COR-L47 (cell line): ENCODE results near the gene TMC3.
A peak's percentile ranks its signal among the peaks of the same experiment; 100 is the strongest.
"Not testable (repeated sequence)": the region's sequence is repeated elsewhere in the genome, so short reads cannot be mapped to it uniquely, and the experiment has no call there.

Experiments
- DNase-seq: peaks from one replicate; lab custom pipeline; 2025; lab: John Stamatoyannopoulos, UW

TMC3 gene

DNA sequence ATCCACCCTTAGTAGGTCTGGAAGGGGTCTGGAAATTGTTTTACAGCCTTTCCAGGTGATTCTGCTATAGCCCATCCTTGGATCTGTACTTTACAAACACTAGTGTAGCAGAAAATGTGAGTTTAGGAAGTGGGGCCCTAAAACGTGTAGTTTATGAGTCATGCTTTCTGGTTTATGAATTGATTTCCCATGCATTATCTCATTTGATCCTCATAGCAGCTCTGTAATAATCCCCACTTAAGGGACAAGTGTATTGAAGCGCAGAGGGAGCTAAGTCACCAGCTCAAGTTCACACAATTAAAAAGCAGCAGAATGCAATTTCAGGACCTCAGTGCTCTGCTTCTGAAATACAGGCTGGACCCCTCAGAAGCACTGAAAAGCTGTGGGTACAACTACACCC, 27.4 kb downstream of the TMC3 start:
- DNase-seq, result no peak

DNA sequence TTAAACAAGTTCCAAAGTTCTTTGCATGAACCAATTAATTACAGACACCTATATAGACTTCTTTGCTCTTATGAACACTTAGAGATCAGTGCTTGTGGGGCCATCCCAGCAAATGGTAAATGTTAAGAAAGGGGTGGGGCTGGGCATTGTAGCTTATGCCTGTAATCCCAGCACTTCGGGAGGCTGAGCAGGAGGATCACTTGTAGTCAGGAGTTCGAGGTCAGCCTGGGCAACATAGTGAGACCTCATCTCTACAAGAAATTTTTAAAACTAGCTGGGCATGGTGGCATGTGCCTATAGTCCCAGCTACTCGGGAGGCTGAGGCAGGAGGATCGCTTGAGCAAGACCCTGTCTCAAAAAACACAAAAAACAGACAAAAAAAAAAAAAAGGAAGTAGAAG, 30.6 kb downstream of the TMC3 start:
- no peak for DNase-seq

DNA sequence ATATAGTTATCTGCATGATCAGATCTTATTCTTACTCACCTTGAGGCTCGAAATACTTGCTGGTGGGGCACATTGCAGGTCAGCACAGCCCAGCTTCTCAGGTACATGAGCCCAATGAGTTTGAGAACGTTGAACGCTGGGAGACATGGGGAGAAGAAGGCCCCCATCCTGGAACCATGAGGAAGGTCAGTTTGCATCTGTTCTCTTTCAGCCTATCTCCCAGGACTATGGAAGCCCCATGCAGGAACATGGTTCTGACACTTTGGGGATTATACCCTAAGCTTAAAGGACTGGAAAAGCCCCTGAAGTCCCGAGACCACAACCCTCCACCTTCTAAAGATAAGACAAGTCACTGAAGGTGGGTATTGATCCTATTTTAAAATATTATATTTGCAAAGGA, 32.7 kb downstream of the TMC3 start:
- DNase-seq, result no peak

DNA sequence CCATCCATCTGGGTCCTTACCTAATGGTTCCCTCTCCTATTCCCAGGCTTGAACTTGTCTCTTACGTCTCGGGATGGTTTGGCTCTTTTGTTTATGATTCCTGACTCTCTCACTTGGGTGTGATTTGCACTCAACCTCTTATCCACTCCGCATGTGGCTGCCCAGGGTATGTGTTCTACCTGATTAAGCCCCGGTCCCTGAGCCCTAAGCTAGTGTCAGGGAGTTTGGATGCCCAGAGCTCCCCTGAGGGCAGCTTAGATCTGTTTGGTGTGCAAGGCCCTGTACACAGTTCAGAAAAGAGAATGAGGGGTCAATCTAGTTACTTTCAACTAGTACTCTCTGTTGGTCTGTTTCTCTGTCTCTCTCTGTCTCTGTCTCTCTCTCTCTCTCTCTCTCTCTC, 34.2 kb downstream of the TMC3 start:
- DNase-seq, result no peak

DNA sequence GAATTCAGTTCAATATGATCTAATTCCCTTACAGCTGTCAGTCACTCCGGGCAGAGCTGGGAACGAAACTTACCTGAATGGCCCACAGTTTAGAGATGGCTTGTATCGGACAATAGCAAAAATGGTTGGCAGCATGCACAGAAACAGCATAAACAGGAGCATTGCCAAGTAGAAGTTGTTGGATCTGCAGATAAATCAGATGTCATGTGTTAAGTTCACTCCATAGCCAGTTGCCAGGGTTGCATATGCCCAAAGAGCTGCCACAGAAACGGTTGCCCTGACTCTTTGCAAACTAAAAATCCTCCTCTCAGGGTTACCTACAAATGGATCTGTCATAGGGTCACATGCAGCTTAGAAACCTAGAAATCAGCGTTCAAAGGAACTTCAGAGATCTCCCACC, 34.7 kb downstream of the TMC3 start:
- no peak for DNase-seq

DNA sequence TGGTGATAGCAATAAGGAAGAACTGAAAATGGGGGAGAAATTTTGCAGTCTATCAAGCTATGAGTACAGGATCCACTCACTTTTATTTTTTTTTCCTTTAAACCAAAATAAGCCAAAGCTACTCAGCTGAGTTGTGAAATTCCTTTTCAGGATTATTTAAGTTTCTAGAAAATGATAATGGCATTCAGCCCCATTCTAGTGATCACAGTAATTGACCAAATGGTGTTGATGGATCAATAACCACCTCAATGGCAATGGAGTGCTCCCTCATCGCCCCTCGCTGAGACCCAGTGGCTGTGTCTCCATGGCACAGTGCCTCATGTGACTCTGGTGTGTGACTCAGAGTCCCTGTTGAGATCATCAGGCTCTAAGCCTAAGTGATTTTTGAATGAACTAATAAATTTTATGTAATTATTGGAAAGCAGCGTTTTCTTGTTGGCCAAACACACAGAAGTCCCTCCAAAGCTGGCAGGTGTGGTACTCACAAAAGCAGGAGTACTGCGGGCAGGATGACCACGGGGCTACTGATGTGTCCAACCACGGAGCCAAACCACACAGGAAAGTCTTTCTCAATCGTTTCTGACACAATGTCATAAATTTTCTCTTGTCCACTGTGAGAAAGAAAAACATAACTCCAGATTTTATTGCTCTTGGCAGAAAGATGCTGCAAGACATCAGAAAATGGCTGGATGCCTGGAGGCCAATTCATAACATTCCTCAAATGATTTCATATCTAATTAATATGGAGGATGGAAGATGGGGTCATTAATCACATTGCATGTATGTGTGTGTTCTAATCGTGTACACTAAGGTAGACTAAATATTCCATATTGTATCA, 35.6 kb downstream of the TMC3 start:
- DNase-seq, result no peak

DNA sequence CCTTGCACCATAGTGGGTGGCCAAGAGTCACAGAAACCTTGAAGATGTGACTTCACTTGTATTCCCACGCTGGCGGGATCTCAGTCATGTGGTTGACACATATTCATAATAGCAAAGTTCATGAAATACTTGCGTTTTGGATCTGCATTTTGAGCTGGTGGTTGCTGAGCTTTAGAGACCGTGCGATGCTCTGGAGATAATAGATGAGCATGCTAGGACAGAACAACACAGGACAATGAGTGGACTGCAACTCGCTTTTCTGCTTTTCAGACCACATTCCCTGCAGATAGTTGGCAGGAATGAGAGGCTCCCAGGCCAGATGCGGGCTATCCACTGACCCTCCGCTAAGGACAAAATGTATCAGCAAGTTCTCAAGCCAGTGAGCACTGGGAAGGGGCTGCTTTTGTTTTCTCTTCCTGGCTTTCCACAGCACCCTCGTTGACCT, 36.3 kb downstream of the TMC3 start:
- no peak for DNase-seq

DNA sequence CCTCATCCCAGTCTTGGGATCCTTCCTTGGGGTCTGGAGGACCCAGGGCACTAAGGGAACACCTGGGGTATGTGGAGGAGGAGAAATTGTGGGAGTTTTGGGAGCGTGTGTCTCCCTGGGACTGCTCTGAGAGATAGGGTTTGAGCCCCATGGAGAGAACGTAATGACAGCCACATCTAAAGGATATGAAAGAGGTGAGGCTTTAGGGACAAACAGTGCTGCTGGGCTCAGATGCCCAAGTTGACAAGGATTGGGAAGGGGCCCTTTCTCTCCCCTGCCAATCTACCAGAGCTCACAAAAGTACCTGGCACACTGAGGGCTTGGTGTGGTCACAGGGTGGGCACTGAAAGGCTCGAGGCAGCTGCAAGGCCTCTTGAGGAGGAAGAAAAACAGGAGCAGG, 36.8 kb downstream of the TMC3 start:
- no peak for DNase-seq

DNA sequence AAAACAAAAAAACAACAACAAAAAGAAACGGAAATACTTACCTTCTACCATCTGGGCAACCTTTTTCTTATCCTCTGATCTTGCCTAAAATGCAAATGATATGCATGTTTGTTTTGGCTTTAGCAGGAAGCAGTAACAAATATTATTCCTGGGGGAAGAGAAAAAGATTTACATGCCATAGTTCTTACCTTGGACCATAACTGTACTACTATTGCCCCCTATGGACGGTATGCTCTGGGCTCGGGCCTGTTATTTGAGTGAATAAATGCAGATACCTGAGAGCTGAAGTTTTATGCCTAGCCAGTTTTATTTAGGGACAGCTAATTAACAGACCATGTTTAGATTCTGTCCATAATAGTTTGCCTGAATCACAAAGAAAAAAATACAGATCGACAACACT, 37.4 kb downstream of the TMC3 start:
- no peak for DNase-seq

DNA sequence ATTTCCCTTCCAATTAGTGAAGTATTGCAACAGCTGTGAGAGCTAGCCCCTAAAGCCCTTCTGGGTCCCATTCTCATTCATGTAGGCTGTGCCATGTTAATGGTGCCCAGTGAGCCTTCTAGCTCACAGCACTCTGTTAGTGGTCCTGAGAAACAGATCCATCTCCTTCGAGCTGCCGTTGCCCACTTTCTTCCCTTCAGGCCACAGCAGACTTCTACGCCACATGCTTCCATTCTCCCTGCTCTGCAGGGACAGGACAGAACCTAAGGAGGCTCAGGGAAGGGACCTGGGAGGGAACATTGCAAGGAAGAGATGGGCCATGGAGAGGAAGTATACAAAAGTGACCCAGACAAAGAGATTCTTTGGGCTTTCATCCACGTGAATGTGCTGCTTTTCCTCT, 38.4 kb downstream of the TMC3 start:
- no peak for DNase-seq

DNA sequence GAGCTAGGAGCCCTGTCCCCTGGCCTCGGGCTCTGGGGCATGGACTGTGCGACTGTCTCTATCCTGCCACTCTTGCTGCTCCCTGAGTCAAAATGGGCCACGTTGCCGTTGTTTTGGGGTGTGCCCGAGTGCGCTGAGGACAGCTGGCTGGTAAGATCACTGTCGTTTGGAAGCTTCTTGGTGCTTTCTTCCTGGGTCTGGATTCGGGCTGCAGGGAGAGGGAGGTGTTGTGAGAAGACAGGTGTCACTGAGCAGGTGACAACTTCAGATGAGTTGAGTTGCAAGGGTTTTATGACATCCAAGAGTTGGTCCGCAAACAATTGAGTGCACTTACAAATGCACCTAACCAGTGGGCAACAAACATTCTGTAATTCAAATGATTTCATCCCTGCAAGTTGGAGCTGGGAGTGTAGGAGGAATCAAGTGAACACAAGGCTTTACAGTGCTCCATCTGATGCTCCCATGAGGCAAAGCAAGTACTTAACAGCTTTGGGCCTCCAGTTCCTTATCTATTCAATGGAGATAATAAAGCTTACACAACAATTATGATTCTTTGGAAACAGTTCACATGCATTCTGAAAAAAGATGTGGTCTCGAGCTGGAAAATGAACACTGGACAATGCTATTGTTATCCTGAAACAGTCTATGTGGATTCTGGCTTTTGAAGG, 39.1 kb downstream of the TMC3 start:
- DNase-seq, result no peak

DNA sequence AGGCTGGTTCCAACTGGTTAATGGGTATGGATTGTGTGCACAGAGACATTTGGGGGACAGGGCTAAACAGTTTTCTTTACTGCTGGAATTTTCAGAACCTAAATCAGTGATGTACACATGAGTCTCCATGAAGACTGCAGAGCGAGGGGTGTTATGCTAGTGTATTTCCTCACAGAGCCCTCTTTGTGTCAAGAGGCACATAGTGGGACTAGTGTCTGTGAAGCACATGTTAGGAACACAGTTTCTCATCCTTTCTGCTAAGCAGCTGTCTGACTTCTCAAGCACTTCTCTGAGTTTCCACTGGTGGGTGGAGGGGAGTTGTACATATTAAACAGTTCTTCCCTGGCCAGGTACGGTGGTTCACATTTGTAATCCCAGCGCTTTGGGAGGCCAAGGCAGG, 40.6 kb downstream of the TMC3 start:
- DNase-seq, result no peak

DNA sequence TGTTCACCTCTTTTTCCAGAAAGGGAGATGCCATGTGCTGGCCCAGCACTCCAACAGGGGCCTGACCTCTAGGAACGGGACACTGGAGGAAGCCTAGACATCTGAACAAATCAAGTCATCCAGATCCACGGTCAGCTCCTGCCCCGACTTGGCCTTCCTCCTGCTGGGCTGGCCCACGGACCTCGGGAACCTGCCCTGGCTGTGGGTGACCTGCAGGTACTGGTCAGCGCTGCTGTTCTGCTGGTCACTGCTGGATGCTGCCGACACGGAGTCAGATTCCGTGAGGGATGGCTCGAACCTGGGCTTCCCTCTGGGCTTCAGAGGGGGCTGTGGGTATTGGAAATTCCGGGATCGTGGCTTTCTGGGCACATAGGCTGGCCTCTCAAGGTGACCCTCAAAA, 41.7 kb downstream of the TMC3 start:
- no peak for DNase-seq

DNA sequence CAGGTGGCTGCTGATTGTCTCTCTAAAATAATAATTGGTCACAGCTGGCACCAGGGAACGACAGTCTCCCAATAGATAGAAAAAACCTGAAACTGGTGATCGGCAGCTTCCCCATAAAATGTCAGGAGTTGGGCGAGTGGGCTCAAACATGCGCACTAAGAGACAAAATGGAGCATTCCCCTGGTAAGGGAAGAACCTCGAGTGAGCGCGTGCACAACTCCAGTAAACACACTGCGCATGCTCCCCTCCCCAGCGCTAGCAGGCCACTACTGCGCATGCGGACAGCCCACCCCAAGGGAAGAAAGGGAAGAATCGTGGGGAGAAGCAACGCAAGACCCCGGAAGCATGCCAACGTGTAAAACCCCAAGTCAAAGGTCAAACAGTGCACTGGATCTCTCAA, 42.4 kb downstream of the TMC3 start:
- no peak for DNase-seq

DNA sequence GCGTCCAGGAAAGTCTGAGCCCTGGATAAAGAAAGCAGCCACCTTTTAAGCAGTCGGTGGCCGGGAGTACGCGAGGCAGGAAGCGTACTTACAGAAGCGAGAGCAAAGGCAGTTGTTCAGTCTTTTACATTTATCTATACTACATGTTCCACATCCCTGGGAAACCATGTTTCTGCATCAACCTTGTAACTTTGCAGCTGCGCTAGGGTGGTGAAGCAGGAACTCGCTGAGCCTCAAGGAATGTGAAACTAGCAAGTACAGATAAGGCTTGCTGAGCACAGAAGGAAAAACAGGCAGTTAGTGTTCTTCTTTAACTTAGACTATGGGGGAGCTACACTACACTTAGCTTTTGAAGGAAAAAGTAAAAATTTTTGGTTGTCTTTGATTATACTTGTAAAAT, 42.9 kb downstream of the TMC3 start:
- not testable (repeated sequence) for DNase-seq

DNA sequence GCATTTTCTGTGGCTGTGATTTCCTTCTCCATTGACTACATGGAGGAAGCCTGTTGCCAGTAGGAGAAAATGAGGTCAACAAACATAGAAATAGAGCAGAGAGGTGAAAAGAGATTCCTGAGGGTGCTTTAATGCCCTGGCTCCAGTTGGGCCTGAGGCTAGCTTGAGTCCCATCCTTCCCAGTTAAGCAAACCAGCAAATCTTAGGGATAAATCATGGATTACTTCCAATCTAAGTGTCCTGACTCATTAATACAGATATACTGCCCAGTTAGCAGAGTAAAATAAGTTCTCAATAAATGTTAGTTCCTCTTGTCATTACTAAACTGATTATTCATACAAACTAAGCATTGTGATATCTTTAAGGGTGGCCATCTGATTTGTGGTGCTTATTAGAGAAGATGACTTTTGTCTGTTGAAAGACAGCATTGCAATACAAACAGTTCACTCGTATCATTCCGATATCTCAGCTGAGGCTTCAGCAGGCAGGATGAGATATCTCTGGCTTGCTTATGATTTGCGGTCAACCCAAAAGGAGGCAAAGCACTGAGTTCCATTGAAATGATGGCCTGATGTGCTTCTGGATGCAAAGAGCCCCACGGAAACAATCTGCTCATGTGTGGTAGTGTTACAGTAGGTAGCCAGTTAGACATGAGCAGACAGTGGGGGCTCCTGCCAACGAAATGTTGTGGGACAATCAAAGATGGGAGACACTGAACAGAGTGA, 43.5 kb downstream of the TMC3 start:
- DNase-seq, result no peak

DNA sequence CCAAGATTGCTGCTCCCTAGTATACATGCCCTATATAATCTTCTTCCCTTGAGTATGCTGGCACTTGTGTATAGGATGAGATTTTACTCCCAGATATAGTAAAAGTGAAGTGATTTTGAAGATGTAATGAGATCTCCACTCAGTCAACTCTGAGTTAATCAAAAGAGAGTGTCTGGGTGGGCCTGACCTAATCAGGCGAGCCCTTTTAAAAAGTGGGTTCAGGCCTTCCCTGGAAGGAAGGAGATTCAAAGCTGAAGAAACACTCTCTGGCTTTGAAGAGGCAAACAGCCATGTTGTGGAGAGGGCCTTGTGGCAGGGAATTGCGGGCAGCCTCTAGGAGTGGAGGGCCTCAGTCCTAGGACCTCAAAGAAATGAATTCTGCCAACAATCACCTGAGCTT, 44.6 kb downstream of the TMC3 start:
- DNase-seq, result no peak

DNA sequence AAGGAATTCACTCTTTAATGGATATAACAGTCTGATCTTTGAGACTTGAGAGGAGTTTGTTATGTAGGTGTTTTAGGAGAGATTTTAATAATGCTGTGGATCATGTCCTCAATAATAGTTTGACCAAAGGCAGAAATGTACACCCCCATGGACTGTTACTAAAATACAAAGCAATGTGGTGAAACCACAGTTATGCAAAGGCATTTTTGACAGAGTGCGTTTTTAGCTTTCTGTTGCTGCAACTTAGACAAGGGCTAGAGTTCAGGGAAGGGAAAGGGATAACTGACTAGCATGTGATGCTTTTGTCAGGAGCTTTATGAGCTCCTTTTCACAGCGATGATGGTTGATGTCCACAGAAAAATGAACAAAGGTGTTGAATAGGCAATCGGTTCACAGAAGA, 46.5 kb downstream of the TMC3 start:
- no peak for DNase-seq

DNA sequence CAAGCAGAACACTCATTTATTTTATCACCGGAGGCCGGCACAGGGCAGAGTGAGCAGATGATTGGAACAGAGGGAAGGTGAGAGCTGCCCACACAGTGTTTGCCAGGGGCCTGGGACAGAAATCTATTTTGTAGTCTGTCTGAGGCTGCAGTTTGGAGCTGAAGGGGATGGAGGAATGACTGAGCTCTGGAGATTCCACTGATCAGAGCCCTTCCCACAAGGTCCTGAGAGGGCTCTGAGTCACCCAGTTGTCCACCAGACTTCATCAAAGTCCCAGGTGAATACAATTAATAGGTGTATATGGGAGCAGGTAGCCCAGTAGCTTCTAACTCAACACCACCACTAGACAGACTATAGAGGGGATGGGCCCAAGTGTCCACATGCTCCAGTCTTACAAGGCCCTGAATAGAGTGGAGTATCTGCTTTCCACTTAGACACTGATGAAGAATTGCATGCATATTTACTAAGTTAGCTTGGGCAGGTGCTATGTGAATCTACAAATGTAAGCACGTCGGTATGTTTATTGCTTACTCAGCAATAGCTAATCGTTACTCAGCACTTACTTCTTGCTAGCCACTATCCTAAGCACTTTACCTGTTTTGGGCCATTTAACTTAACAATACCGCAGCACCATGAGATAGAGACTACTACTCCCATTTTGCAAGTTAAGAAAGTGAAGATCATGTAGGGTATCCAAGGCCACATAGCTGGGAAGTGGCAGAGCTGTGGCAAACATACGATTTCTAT, 47.4 kb downstream of the TMC3 start:
- no peak for DNase-seq

DNA sequence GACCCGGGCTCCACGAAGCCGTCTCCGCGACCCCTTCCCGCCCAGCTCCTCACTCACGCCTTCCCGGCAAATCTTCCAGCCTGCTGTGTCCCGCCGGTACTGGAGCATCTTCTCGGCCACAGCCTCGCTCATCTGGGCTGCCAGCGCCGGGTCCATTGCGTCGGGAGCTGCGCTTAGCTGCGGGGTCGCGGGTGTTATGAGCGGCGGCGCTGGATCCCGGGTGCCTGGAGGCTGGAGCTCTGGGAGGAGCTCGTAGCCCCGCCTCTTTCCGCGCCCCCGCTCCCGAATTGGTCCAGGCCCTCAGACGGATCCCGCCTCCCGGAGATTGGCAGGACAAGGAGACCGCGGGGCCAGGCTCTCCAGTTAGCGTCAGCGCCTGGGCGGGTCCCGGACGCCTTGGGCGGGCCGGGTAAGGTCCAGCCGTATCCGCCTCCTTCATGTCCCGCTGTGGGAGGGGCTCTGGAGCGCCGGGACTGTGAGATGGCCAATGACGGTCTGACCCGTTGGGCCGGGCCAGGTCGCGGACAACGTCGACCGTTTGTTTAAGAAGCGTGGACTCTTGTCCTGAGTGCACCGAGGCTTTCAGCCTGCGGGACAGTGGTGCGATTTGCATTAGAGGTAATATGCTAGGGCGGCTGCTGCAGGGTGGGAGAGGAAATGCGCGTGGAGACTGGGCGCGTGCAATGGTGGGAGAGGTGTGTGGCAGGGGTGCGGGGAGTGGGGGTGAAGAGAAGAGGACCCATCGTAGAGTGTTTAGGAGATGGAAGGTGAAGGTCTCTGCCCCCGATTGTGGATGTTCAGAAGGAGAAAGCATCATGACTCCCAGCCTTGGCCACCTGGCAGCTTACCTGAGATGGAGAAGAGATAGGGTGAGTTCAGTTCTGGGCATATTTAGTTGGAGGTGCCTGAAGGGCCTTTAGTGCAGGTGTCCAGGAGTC, 49.8 kb downstream of the TMC3 start, which contains the start of gene STARD5:
Gene STARD5, minus strand, starts transcription at position 198 of the 938 bp plus-strand sequence. Its CDS starts 42 bp downstream, at position 156.
- DNase-seq, result peak; percentile 89

DNA sequence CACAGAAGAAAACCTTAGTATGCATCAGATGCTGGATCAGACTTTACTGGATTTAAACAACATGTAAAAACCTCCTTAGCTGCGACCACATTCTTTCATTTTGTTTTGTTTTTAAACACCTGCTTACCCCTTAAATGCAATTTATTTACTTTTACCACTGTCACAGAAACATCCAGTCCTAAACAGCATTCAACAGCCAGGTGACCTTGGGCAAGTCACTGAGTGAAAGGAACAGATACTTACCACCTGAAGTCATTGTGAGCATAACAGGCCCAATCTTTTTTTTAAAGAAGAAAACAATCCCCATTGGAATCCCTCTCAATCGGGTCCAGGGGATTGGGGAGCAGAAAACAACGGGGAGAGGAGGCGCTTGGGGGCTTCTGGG, 50.5 kb downstream of the TMC3 start:
- DNase-seq, result no peak
